NCI-H1105 (cell line): ENCODE results near the gene SNED1.

Experiments
- DNase-seq: peaks from one replicate; lab custom pipeline; 2025; lab: John Stamatoyannopoulos, UW

Gene SNED1

DNA sequence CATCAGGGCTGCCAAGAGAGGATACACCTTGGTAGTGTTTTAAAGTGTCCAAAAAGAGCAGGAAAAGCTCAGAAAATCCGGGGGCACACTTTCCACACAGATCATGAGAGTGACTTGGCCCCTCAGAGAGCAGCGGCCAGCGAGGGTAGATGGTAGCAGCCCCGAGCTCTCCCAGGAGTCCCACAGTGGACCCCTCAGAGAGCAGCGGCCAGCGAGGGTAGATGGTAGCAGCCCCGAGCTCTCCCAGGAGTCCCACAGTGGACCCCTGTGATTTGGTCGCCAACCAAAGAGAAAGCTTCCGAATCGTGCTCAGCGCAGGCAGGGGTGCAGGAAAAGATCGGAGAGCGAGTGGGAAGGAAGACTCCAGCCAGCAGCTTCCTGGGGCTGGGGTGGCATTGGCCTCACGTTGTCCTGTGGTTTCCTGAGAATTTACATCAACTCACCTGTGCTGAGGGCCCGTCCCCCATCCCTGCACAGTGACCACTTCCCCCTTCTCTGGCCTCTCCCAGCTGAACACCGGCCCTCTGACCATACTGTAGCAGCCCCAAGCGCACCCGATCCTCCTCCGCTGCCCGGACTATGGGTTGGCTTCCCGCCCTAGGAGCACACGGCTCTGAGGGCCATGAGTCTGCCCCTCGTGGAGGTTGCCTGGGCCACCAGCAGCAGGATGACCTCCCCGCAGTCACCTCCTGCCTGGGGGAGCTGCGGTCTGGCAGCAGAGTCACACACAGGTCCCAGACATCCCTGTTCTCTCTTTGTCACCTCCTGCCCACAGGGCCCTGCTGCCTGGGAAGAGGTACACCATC is 69.9 kb downstream of the SNED1 start:
- DNase-seq, result no peak

DNA sequence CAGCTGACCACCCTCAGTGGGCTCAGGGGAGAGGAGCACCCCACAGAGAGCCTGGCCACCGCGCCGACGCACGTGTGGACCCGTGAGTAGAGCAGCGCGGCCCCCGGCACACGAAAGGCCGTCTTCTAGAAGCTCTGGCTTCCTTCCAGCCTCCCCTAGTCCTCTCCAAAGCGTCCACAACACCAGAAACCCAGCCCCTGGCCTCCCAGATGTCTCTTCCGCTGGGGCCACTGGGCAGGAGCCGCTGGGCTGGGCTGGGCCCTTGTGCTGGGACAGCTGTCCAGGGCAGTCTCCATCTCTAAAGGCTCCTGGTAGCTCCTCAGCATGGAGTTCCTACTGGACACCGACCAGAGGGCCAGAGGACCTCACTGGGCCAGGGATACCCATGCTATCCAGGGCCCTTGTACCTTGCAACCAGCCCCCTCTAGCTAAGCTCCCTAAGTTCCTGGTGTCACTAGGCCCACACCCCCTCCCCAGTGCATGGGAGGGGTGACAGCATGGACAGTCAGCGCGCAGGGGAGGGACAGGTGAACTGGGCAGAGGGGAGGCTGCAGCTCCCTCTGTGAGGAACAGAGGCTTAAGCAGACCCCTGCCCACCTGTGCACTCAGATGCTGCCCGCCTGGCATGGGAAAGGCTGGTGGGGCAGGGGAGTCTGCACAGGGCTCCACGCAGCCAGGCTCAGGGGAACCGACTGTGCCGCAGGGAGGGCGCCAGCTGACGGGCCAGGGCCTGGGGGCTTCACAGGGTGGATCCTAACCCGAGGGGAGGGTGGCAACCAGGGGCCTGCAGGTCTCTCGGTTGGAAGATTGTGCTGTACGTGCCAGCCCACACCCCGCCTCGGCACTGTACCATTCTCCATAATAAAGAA is 70.8 kb downstream of the SNED1 start:
- no peak for DNase-seq

DNA sequence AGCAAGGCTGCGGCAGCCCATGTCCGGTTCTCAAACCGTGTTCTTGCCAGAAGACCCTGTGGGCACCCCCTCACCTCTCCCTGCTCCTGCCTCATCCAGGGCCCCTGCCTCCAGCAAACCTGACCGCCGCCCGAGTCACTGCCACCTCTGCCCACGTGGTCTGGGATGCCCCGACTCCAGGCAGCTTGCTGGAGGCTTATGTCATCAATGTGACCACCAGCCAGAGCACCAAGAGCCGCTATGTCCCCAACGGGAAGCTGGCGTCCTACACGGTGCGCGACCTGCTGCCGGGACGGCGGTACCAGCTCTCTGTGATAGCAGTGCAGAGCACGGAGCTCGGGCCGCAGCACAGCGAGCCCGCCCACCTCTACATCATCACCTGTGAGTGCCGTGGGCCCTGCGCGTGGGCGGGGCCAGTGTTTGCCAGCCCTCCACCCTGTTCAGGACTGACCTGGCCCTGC is 71.4 kb downstream of the SNED1 start:
- DNase-seq, result no peak

GRCh38 chr2:241070361-241070760 is 71.9 kb downstream of the SNED1 start:
- no peak for DNase-seq

- no peak for DNase-seq
Measured at GRCh38 chr2:241070811-241071676, 72.6 kb downstream of the SNED1 start.

DNA sequence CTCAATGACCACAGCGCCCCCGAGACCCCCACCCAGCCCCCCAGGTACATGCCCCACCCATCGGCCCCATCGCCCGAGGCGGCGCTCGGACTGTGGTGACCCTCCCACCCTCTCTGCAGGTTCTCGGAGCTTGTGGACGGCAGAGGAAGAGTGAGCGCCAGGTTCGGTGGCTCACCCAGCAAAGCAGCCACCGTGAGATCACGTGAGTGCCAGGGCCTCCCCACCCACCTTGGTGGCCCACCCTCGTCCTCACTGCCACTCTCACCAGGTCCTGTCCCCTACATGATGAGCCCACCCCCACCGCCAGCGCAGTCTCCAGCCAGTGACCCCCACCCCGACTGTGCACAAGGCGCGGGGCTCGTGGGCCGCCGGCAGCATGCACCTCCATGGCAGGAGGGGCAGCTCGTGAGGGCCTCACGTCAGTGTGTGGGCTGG is 73.3 kb downstream of the SNED1 start:
- DNase-seq, result no peak

GRCh38 chr2:241072151-241072550 is 73.7 kb downstream of the SNED1 start:
- DNase-seq, result no peak

DNA sequence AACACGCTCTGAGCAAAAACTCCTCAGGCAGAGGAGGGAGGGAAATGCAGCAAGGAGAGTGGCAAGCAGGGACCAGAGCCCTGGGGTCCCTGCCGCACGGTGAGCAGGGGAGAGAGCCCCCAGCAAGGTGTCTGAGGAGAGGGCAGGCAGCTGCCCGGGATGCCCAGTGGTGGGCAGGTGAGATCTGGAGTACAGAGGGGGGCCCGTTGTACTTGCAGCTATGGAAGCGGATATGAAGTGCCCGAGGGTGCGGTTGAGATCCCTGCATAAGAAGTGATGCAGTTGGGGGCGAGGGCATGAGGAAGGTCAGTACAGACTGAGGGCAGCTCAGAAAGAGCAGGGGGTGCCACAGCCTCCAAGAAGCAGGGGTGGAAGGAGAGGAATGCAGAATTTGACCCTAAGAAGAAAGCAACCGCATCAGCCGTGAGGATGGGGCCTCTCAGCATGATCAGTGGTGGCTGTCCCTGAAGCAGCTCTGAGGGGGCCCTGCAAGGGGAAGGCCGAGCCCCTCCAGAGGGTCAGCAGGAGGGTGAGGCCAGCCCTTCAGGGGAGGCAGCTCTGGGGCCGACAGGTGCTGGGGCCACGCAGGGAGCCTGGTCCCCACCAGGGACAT is 74.2 kb downstream of the SNED1 start:
- DNase-seq, result no peak

DNA sequence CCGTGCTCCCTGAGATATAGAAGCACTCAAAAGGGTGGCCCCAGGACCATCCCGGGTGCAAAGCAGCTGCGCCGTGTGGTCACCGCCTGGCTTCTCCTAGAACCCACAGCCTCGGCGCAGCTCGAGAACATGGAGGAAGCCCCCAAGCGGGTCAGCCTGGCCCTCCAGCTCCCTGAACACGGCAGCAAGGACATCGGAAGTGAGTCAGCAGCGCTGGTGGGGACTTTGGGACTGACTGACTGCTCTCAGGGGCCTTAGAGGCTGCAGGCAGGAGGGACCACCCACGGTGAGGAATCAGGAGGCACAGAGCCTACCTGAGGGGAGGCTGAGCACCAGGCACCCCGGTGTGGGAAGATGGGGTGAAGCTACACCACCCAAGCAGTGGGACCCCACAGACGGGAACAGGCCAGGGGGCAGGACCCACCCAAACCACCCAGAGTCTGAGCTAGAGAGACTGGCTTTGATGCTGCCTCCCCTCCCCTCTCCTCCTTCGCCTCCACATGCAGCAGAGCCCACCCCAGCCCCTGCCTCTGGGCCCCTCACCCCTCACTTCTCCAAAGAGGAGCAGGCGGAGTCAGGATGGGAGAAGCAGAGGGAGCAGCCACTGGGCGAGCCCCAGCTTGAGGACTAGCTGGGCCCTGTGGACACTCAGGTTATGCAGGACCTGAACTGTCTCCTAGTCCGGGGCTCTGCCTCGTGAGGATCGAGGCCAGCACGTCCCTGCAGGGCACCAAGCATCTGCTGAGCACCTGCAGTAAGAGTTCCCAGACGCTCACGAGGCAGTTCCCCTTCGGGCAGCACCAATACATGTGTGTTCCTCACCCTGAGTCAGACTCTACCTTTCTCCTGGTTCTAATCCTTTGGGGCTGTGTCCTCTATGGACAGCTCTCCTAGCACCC is 75.0 kb downstream of the SNED1 start:
- no peak for DNase-seq

DNA sequence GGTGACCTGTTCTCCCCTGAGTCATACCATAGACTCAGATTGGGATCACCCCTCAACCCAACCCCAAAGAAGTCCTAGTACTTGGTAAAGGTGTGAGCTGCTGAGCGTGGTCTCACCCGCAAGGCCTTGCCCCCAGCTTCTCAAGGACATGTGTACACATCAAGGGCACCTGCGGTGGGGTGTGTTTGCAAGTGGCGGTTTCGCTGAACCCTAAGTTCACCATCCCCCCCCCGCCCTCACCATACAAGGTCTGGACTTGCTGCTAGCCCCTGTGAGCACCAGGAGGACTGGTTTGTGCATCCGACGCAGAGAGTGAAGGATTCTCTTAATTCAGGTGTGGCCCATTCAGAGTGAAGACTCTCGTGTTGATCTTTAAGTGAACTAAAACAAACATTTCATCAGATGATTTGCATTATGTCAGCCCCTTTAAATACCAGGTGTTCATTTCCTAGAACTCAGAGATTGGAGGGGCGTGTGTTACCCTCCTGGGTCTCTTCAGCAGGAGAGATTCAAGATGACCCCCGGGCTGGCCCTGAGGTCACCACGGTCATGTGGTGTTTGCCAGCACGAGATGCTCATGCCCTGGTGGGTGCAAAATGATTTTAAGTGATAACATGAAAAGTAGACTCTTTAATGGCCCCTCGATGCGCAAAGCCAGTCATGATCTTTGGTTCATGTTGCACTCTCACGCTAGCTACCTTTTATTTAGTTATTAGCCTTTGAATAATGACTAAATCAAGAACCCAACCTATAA is 75.8 kb downstream of the SNED1 start:
- DNase-seq, result no peak

GRCh38 chr2:241074901-241075540 is 76.6 kb downstream of the SNED1 start:
- DNase-seq, result no peak

DNA sequence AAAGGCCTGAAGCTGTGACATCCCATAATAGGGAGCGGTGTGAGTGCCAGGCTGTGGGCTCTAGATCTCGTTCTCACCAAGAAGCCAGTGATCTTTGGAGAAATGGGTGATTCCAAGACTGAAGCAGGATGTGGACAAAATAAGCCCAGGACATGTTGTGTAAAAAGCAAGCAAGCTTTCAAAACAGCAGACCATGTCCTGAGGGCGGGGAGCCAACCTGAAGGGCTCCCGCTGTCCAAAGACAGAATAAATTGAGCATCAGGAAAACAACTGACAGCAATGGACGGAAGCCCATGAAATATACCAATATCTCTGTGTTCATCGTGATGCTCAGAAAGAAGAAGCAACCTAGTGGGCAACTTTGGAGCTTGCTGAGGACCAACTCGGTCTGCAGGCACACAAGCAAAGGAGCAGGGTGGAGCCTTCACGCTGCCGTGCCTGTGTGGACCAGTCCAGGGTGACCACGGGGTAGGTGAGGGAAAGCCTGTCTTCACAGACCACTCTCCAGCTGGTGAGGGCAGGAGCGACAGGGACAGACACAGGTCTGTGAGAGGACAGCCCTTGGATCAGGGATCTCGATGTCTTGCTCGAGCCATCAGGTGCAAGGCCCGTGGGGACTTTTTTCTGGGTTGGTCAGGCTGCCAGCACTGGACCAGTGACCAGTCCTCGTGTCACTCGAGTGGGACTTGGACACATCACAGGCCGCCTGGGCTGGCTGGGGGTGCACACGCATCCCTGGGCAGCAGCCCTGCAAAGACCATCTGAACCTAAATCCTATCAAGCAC is 82.2 kb downstream of the SNED1 start:
- DNase-seq, result no peak

GRCh38 chr2:241081190-241081642 is 82.8 kb downstream of the SNED1 start:
- DNase-seq, result no peak

DNA sequence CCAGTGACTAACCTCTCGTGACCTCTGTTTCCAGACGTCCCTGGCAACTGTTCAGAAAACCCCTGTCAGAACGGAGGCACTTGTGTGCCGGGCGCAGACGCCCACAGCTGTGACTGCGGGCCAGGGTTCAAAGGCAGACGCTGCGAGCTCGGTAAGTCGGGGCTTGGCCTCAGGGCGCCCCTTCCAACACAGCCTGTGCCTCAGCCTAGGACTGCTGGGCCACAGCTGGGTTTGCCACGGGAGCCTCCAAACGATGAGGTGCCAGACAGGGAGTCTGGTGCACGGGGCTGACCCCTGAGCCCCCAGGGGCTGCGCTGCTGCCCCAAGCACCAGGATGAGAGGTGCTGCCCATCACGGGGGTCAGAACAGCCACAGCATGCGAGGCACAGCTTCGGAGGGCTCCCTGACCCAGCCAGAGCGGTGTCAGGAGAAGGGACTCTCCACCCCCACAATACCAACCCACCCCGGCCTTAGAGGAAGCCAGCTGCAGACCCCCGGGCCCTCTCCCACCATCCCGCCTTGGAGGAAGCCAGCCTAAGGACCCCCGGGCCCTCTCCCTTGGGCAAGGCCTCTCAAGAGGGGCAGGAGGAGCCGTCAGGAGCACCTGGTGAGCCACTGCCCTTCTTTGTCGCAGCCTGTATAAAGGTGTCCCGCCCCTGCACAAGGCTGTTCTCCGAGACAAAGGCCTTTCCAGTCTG is 83.4 kb downstream of the SNED1 start:
- DNase-seq, result no peak

DNA sequence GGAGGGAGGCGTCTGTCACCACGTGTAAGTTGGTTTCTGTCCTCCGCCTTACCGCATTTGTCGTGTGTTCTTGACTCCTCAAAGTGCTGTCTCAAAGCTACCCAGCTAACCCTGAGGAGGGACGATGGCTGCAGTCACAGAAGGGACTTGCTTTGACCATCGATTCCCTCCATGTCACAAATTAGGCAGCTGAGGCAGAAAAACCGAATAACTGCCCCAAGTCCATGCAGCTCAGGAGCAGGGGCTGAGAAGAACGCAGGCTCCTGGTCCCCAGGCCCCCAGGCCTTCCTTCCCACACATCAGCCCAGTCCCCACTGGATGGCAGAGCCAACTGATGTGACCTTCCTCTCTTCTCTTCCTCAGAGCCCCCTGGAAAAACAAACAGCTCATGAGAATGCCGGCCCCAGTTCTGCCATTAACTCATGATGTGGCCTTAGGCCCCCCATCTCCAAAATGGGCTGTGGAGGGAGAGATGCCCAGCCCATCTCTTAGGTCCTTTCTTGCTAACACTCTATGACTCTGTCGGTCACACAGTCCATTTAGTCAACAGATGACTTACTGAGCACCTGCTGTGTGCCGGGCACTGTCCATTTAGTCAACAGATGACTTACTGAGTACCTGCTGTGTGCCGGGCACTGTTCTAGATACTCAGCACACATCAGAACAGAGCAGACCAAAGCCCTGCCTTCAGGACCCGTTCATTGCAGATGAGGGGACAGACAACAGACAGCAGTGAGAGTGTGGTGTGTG is 84.1 kb downstream of the SNED1 start:
- no peak for DNase-seq

DNA sequence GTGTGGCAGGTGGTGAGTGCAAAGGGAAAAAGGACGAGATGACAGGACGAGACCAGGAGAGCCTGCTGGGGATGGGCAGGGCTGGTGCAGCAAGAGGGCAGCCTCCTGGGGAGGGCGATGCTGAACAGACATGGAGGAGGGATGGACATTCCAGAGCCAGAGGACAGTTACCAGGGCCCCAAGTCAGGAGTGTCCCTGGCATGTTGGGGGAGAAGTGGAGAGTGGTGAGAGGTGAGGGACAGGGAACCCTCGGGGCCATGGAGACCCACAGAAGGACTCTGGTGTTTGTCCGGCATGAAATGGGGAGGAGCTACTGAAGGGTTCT is 84.6 kb downstream of the SNED1 start:
- DNase-seq, result no peak

DNA sequence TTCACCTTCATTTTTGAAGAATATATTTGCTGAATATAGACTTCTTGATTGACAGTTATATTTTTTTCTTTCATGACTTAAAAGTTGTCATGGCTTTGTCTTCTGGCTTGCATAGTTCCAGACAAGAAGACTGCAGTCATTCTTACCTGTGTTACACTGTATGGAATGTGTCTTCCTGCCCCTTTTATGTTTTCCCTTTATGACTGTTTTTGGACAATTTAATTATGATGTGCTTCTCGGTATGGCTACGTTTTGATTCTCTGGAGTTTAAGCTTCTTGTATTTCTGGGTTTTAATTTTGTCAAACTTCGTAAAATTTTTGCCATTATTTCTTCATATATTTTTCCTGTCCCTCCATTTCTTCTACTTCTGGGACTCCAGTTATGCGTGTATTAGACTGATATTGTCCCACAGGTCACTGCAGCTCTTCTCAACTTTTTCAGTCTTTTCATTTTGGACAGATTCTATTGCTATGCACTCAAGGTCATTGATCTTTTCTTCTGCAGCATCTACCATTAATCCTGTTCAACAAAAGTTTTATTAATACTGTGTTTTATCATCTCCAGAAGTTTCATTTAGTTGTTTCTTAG is 86.5 kb downstream of the SNED1 start:
- DNase-seq, result no peak
